Tibial nerve (tissue), 4 donors: ENCODE results near the gene ESRRG. TPM values are rescaled to one million over a fixed set of nuclear protein-coding genes. Genes with fewer than 3 reads are reported as not detected.

Source experiments
- DNase-seq, 2 donors: peaks; one replicate each; pipeline ENCODE4 v3.0.0-alpha.2; 2019; ENCODE audit warnings: low spot score in 2 of 2
- H3K27ac ChIP-seq, 4 donors: fragments of 200-600 bp; sonication (generic) in 3 of 4; one replicate each; pipeline ENCODE4 v1.5.1; 2017 to 2019; ENCODE audit warnings: mild to moderate bottlenecking in 1 of 4
- H3K27me3 ChIP-seq, 2 donors: fragments of 200-600 bp; sonication (generic) in 1 of 2; one replicate each; pipeline versions ENCODE4 v1.5.1 to v1.6.0; 2017 to 2019
- H3K36me3 ChIP-seq, 3 donors: fragments of 200-600 bp; sonication (generic); one replicate each; pipeline ENCODE4 v1.5.1; 2018 to 2019
- H3K4me1 ChIP-seq, 4 donors: fragments of 200-600 bp; sonication (generic) in 3 of 4; one replicate each; pipeline ENCODE4 v1.5.1; 2017 to 2019
- H3K4me3 ChIP-seq, 4 donors: fragments of 200-600 bp; sonication (generic) in 3 of 4; one replicate each; pipeline ENCODE4 v1.5.1; 2017 to 2019; ENCODE audit warnings: mild to moderate bottlenecking in 1 of 4, moderate library complexity in 1 of 4
- H3K9me3 ChIP-seq, 4 donors: fragments of 200-600 bp; sonication (generic) in 3 of 4; one replicate each; pipeline ENCODE4 v1.5.1; 2017 to 2019
- CTCF ChIP-seq, 5 experiments: fragments of 200-600 bp in 3 of 5; fragments of 450-650 bp in 2 of 5; sonication (generic) in 3 of 5; IDR thresholded peaks; one replicate each; pipeline ENCODE4 v1.5.1; 2016 to 2019; ENCODE audit warnings: antibody characterized with exemption in 5 of 5, mild to moderate bottlenecking in 3 of 5, moderate library complexity in 2 of 5
- EP300 ChIP-seq, 2 donors: sonication (generic); formaldehyde crosslinking; IDR thresholded peaks; one replicate each; pipeline ENCODE4 v1.6.1; 2017; ENCODE audit warnings: antibody characterized with exemption in 2 of 2, mild to moderate bottlenecking in 1 of 2
- POLR2A ChIP-seq, 2 donors: fragments of 450-650 bp; IDR thresholded peaks; one replicate each; pipeline ENCODE4 v1.6.1; 2017; ENCODE audit warnings: antibody characterized with exemption in 2 of 2, mild to moderate bottlenecking in 2 of 2, moderate library complexity in 2 of 2
- WGBS, 2 donors: methylation state at CpG; one replicate each; pipeline ENCODE4 v1.1.5; 2018; 5-methylcytosine and 5-hydroxymethylcytosine counted together
- total RNA-seq, 4 donors: library from RNA; depleted of rRNA; stranded (reverse); fragments of >200 nt; gene quantifications; one replicate each; pipeline ENCODE4 v1.1.0, GENCODE V29; 2016

Gene ESRRG
- total RNA-seq, 4 donors from 2014 or later = 1.4 to 3.3 (median 1.6) TPM

DNA sequence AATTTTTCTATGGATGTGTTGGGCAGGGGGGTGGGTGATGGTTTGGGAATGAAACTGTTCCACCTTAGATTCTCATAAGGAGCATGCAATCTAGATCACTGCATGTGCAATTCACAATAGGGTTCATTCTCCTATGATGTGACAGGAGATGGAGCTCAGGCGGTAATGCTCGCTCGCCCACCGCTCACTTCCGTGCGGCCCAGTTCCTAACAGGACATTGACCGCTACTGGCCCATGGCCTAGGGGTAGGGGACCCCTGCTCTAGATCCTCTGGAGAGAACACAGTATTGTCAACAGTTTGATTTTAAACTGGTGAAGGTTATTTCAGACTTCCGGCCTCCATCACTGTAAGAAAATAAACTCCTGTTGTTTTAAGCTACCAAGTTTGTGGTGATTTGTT, 245.0 kb downstream of the ESRRG start:
- H3K36me3 ChIP-seq = no peaks in the 10 kb centered on the region
- no peaks in the 10 kb centered on the region for H3K9me3 ChIP-seq
- DNase-seq = no peak
- H3K4me1 ChIP-seq = no peaks in the 10 kb centered on the region
- no peaks in the 10 kb centered on the region for H3K27me3 ChIP-seq
- H3K27ac ChIP-seq = no peak overlapping the region
- no peak overlapping the region for H3K4me3 ChIP-seq
- WGBS, 2 donors = 90 to 97% methylated on average over 8 of the region's 8 CpGs
- no peak for TF ChIP-seq CTCF (IDR thresholded peaks at IDR 0.05)
- TF ChIP-seq POLR2A (IDR thresholded peaks at IDR 0.05) = no peak
- no peak for TF ChIP-seq EP300 (IDR thresholded peaks at IDR 0.05)

DNA sequence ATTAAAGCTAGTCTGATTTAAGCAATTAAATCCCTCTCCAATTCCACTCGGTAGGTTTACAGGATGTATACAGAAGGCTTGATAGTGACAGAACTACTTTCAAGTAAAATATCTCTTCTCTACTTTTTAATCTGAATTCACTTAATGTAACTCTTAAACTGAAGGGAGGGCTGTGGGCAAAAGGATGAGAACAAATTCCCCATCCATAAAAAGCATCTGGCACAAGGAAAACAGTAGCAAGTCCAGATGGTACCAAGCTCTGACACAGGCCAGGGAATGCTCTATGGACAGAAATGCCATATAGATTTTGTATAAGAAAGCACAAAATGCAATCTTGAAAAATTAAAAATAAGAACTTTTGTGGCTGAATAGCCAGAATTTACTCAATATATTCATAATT, 246.9 kb downstream of the ESRRG start:
- TF ChIP-seq EP300 (IDR thresholded peaks at IDR 0.05) = no peak
- H3K4me3 ChIP-seq = no peak overlapping the region
- H3K27ac ChIP-seq = no peak overlapping the region
- H3K36me3 ChIP-seq = no peaks in the 10 kb centered on the region
- H3K4me1 ChIP-seq = no peaks in the 10 kb centered on the region
- no peak for DNase-seq
- no peaks in the 10 kb centered on the region for H3K9me3 ChIP-seq
- H3K27me3 ChIP-seq = no peaks in the 10 kb centered on the region
- WGBS, 2 donors = 75 to 82% methylated on average over 1 of the region's 1 CpG

DNA sequence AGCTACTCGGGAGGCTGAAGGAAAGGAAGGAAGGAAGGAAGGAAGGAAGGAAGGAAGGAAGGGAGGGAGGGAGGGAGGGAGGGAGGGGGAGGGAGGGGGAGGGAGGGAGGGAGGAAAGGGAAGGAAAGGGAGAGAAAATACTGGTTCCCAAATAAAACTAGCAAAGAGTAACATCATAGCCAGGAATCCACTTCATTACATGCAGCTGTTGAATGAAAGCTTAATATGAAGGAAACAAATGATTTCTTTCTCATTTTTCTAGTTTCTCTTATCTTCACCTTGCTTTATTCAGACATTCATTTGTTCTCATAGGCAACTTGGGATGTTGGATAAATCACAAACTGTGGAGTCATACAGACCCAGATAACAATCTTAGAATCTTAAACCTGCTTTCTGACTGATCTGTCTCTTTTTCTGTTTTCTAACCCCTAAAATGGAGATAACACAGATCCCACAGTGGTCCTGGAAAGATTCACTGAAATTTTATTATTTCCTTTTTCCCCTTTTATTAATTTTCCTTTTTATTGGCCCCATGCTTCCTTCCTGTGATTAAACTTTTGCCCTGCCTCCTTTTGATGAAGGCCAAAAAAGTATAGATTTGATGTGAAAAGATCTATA, 247.5 kb downstream of the ESRRG start:
- DNase-seq = no peak
- Histone ChIP-seq H3K9me3 (no peaks in the 10 kb centered on the region), H3K27me3 (no peaks in the 10 kb centered on the region), H3K4me3 (no peak overlapping the region), H3K36me3 (no peaks in the 10 kb centered on the region), H3K27ac (no peak overlapping the region), H3K4me1 (no peaks in the 10 kb centered on the region)
- TF ChIP-seq EP300 (IDR thresholded peaks at IDR 0.05) (no peak), CTCF (IDR thresholded peaks at IDR 0.05) (no peak), POLR2A (IDR thresholded peaks at IDR 0.05) (no peak)
- WGBS, 2 donors = 64 to 71% methylated on average over 1 of the region's 1 CpG

GRCh38 chr1:216466162-216466801, 256.9 kb downstream of the ESRRG start:
- H3K4me3 ChIP-seq = no peak overlapping the region
- no peak overlapping the region for H3K27ac ChIP-seq
- H3K4me1 ChIP-seq = no peaks in the 10 kb centered on the region
- no peaks in the 10 kb centered on the region for H3K9me3 ChIP-seq
- no peaks in the 10 kb centered on the region for H3K36me3 ChIP-seq
- no peaks in the 10 kb centered on the region for H3K27me3 ChIP-seq
- TF ChIP-seq CTCF (IDR thresholded peaks at IDR 0.05) = no peak
- TF ChIP-seq EP300 (IDR thresholded peaks at IDR 0.05) = no peak
- TF ChIP-seq POLR2A (IDR thresholded peaks at IDR 0.05) = no peak
- no peak for DNase-seq
- WGBS, 2 donors = 83 to 86% methylated on average over 3 of the region's 3 CpGs

- no peaks in the 10 kb centered on the region for H3K9me3 ChIP-seq
- no peaks in the 10 kb centered on the region for H3K4me1 ChIP-seq
- 45 to 51% methylated on average over 1 of the region's 1 CpG for WGBS, 2 donors
- H3K27ac ChIP-seq = no peak overlapping the region
- no peak for TF ChIP-seq CTCF (IDR thresholded peaks at IDR 0.05)
- no peak for TF ChIP-seq POLR2A (IDR thresholded peaks at IDR 0.05)
- TF ChIP-seq EP300 (IDR thresholded peaks at IDR 0.05) = no peak
- no peak for DNase-seq
- H3K27me3 ChIP-seq = no peaks in the 10 kb centered on the region
- H3K36me3 ChIP-seq = no peaks in the 10 kb centered on the region
- H3K4me3 ChIP-seq = no peak overlapping the region
These were observed 258.7 kb downstream of the ESRRG start for GRCh38 chr1:216464489-216464888.
